Prostate gland (tissue), 2 donors: ENCODE measurements around the gene PEX26.

ENCODE experiments used
- POLR2A ChIP-seq: fragments of 450-650 bp; IDR thresholded peaks from one replicate; pipeline ENCODE4 v1.6.1; 2016; ENCODE audit warnings: antibody characterized with exemption, mild to moderate bottlenecking
- TF ChIP-seq, protein P1 (sequence below), 4 experiments: fragments of 200-600 bp in 2 of 4; fragments of 450-650 bp in 2 of 4; sonication (generic) in 2 of 4; IDR thresholded peaks; 1 replicate in 3 of 4; 2 replicates in 1 of 4; pipeline ENCODE4 v1.5.1; 2016 to 2019; ENCODE audit warnings: antibody characterized with exemption in 4 of 4, mild to moderate bottlenecking in 2 of 4, moderate library complexity in 2 of 4

DNA sequence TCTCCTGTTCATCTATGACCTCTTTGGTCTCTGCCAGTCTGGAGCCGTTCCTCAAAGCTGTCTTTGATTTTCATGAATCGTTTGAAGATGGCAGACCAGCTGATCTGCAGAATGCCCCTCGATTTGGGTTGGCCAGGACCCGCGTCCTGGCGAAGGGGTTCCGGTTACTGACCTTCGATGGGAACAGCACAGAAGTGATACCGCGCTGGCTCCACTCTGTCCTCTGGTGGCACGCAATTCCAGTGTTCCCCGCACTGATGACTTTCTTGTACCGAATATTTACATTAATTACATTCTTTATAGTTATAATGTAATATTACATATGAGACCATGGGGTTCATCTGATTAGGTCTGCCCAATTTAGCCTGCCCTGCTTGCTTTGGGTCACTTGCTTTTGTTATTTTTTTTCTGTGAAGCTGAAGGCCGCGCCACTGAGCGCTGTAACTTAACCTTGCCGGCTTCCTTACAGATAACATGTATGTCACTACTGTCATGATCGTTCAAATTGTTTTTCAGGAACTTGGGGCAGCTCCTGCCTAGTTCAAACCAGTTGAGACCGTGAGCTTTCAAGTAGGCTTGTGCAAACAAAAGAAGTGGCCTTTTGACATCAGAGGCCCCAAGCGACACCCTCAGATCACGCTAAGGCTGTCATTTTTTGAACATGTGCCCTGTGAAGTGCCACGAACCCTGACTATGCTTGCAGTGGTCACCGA, 68.0 kb downstream of the PEX26 start:
- TF ChIP-seq, protein P1, sequence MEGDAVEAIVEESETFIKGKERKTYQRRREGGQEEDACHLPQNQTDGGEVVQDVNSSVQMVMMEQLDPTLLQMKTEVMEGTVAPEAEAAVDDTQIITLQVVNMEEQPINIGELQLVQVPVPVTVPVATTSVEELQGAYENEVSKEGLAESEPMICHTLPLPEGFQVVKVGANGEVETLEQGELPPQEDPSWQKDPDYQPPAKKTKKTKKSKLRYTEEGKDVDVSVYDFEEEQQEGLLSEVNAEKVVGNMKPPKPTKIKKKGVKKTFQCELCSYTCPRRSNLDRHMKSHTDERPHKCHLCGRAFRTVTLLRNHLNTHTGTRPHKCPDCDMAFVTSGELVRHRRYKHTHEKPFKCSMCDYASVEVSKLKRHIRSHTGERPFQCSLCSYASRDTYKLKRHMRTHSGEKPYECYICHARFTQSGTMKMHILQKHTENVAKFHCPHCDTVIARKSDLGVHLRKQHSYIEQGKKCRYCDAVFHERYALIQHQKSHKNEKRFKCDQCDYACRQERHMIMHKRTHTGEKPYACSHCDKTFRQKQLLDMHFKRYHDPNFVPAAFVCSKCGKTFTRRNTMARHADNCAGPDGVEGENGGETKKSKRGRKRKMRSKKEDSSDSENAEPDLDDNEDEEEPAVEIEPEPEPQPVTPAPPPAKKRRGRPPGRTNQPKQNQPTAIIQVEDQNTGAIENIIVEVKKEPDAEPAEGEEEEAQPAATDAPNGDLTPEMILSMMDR (IDR thresholded peaks at IDR 0.05): no peak
- TF ChIP-seq POLR2A: no peak
